Stimulated activated CD4-positive, alpha-beta T cell treated with anti-CD3 and anti-CD28 coated beads, TNF-alpha, amount 100 ng/mL, for 48 hours (primary cell): ENCODE results near the gene STK33.

ENCODE experiments used
- DNase-seq, 3 donors: peaks; one replicate each; pipeline ENCODE4 v3.0.0-alpha.2; 2020; ENCODE audit warnings: low read depth in 3 of 3

The STK33 gene

DNA sequence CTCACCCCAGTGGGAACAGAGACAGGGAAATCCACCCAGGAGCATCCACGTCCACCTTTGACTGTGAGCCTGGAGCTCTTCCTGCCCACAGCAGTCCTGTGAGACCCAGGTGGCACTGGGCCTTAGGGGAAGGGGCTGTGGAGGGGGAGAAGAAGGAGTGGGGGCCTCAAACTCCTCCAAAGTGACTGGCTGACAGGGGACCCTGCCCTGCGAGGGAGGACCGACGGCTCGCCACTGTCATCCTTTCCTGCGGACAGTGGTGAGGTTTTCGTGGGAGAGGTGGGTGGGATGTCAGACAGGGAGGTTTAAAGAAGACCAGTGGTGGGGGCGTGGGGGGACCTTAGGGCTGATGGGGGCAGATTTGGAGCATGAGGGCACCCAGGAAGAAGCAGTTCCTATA lies 237.8 kb downstream of the STK33 start:
- DNase-seq: no peak

DNA sequence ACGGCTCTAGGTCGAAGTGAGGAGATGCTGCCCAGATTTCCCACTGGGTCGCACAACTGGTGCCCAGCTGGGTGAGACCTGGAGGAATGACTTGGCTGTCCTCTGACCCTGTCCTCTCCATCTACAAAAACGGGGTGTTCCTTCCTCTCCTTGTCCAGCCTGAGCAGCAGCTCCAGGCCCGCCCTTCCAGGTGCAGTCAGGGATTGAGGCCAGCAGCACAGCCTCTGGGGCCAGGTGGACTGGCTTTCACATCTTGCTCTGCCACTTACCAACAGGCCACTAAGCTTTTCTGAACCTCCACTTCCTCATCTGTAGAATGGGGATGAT lies 238.6 kb downstream of the STK33 start:
- DNase-seq: no peak

DNA sequence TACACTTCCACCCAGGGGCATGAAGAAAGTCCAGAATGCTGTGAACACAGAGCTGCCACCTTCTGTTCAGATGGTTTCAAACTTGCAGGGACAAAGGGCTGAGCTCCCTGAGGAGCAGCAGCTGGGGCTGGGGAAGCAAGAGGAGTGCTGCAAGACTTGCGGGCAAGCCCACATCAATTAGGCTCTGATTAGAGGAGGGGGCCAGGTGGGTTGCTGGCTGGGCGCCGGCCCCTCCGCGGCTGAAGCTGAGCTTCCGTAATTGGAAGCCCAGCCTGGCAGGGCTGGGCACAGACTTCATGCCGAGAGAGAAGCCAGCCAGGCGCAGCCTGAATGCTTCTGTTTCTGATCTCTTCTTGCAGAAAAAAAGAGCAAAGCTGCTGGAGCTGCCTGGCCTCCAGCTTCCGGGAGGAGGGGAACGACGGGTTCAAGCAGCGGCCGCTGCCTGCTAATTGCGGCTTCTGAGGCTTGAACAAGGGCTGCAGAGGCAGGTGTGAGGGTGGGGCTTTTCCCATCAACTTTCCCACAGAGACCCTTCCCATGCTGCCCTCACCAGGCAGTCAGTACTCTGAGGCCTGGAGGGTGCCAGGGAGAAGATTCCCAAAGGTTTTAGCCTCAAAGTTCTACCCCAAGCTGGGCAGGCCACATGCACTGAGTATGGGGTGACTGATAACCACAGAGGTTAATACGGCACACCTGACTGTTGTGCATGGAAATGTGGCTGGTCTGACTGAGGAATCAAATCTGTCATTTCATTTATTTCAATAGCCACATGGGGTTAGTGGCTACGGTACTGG lies 239.2 kb downstream of the STK33 start:
- no peak for DNase-seq

DNA sequence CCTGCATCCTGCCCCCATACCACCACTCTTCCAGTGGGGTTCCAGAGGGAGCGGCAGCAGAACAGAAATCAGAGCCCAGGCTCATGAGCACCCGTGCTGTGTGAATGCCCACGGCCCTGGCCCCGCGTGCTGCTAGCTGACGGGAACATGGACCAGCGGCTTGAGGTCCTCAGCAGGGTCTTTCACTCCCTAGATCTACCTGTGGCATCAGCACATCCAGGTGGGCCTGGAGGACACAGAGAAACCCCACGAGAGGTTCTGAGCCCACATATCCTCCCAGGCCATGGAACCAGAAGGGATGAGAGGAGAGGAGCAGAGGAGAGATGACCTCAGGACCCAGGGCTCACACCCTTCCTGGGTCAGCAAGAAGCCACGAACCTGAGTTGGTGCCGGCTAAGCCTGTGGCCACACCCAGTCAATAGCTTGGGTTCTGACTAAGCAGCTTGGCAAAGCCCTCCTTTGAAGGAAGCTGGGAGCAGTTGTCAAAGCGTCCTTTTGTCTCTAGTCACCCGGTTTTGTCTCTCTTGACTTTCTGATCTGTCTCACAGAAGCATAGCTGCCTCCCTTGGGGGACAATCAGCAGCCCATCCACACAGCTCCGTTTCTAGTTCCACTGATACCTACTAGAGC lies 241.0 kb downstream of the STK33 start:
- DNase-seq: no peak

DNA sequence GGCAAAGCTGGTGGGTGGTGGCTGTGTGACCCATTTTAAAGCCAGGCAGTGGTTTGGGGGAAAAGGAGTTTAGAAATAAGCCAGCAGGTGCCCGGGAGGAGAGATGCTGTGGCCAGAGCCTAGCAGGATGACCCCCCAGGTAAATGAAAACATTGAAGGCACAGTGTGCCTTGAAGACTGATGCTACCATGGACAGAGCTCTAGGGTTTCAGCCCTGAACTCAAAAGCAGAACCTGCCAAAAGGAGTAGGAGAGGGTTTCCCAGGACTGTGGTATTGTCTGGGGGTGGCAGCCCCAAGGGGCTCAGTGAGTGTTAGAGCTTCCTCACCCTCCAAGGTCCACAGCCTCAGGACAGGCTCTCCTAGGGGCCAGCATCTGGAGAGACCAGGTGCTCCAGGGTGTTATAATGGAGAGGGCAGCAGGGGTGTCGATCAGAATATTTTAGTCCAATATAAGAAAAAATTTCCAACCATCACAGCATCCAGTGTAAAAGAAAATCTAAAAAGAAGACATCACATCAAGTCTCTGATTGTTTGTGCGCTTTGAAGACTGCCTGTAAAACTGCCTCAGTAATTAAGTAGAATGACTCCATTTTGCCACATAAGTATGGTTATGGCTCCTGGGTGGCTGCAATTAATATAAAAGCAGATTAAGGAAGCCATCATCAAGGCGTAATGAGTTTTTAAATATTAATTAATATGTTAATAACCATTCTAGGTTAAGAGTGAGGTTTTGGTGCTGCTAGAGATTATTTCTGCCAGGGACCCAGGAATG lies 241.7 kb downstream of the STK33 start:
- no peak for DNase-seq

DNA sequence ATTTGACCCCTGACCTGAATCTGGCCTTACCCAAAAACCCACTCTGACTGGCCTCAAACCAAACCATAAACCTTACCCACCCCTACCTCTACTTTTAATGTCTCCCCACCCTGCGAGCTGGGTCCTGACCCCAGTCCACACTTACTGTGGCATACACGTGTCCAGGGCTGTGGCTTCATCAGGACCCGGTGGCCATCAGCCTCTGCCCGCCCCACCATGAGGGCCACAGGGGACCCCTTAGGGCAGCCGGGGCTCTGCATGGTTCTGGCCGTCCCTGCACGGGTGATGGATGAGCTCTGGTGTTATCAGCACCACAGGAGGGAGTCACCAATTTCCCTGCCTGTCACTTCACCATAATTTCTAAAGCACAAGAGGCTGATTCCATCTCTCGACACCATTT lies 242.8 kb downstream of the STK33 start:
- no peak for DNase-seq

DNA sequence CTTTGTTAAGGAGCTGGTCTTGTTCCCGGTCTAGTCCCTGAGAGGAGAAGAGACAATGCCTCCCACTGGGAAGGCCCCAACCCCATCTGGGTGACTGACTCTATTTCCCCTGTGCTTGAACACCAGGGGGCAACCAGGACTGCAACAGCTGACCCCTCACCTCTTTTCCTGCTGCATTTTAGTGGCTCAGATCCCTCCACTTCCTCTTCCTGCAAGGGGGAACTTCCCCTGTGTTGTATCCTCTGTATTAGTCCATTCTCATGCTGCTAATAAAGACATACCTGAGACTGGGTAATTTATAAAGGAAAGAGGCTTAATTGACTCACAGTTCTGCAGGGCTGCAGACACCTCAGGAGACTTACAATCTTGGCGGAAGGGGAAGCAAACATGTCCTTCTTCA lies 246.1 kb downstream of the STK33 start:
- DNase-seq: no peak

DNA sequence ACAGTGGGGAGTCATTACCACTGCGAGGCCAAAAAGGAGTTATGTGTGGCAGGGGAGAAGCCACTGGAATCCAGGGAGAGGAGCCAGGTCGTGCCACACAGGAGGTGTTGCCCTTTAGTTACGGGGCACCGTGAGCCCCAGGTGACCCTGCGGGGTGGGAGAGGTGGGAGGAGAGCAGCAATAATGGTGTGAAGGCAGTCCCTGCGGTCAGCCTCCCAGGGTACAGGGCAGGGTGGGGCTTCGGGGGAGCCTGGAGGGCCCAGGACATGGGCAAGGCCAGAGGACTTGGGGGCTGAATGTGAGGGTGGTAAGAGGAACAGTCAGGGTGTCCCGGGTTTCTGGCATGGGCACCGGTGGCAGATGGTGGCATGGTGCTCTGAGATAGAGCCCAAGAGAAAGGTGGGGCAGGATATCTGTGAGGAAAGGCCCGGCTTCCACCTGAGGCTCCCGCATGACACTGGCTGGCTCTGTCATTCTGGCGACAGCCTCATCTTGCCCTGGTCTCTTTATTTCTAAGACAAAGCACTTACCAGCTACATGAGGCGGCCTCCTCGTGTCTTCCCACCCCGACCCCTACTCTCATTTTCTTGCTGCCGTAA lies 247.8 kb downstream of the STK33 start:
- DNase-seq: no peak

DNA sequence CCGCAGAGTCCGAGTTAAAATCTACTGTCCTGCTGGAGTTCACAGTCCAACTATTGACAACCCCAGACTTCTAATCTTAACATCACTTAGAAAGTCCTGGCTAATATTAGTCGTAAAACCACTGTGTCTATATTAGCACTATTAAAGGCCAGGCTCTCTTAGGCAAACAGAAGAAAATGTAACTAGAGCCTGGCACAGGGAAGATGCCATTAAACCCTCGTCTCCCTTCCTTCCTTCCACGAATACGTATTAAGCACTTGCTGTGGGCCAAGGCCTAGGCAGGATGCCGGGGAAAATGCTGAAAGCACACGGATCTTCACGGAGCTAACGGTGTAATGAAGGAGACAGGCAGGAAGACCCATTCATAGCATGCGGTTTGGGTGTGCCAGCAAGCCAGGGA lies 248.8 kb downstream of the STK33 start:
- no peak for DNase-seq

DNA sequence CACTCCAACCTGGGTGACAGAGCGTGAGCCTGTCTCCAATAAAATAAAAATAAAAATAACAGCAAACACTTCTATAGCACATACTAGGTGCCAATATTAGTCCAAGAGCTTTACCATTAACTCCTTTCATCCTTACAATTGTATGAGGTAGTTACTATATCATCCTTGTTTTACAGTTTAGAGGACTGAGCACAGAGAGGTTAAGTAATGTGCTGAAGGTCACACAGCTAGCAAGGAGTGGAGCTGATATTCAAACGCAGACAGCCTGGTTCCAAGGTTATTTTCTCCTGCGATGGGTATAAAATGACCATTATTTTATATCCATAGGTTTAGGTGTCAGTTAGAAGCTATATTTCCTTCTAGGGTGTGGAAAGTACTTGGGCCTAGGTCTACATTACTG lies 249.7 kb downstream of the STK33 start:
- DNase-seq: no peak

DNA sequence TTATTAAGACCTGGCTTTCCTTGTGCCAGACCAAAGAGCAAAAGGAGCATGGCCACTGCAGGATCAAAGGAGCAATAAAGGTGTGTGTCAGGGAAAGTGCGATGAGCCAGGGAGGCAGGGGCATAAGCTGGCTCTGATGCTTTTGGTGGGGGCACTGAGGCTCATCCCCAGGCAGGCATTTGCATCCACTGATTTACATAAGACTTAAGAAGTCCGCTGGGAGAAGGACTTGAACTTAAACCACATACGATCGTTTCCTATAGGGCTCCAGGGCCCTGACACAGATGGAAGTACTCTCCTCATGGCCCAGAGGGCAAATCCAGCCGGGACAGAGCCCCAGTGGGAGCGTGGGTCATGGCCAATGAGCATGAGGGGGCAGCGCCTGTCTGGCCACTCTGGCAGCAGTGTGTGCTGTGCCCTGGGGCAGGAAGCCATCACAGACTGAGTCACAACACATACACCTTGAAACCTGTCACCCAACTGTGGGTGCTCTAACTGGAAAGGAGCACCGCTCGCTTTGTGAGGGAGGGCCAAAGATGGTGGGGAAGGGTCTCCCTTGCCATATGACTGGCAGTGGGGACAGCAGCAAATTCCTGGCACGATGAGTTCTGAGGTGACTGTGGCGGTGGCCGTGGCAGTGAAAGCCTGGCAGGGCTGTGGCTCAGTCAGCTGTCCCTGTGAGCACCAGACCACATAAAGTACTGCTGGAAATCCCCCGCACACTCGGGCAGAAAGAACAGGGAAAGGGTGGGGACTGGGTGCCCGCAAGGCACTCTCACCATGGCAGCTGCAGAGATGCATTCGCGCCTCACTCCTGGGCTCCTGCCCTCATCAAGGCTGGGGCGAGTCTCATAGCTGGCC lies 251.0 kb downstream of the STK33 start:
- no peak for DNase-seq

DNA sequence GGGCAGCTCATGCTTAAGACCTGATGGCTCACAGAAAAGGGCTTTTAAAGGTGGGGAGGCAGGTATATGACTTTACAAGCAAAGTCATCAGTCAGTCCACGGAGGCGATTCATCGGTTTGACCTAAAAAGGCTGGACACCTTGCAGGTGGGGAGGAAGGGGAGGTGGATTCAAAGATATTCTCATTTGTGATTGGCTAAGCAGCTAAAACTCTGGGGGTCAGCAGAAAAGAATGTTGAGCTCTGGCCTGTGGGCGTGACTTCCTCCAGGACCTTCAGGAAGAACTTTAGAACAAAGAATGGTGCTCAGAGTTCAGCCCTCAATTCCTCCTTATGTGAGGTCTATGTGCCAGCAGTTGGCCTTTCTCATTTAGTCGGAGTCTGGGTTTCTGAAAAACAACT lies 252.0 kb downstream of the STK33 start:
- no peak for DNase-seq
